ENCODE measurements around the gene WDR70.

GRCh38 chr5:37519807-37520206 lies 140.7 kb downstream of the WDR70 start:
- TF ChIP-seq EZH2 (IDR thresholded peaks at IDR 0.05; ENCODE audit: low read depth, low read length, severe bottlenecking) (no peak), EP300 (IDR thresholded peaks at IDR 0.05; ENCODE audit: borderline replicate concordance in 1 of 2, low read depth in 2 of 2, low read length in 2 of 2) (no peak), TAF1 (IDR thresholded peaks at IDR 0.05; ENCODE audit: low read depth, low read length) (no peak), SIX5 (IDR thresholded peaks at IDR 0.05; ENCODE audit: low read depth, low read length) (no peak), CTCF (IDR thresholded peaks at IDR 0.05; ENCODE audit: control extremely low read depth in 1 of 3, insufficient read depth in 1 of 3, low read depth in 1 of 3, low read length in 3 of 3) (no peak), YY1 (IDR thresholded peaks at IDR 0.05; ENCODE audit: low read depth, low read length) (no peak), TEAD4 (IDR thresholded peaks at IDR 0.05; ENCODE audit: low read depth, low read length) (no peak), CHD2 (IDR thresholded peaks at IDR 0.05; ENCODE audit: low read length) (no peak), CREB1 (IDR thresholded peaks at IDR 0.05) (no peak), POLR2A (IDR thresholded peaks at IDR 0.05; ENCODE audit: control extremely low read depth in 1 of 2, low read depth in 2 of 2, low read length in 2 of 2) (no peak)
- TF ChIP-seq, protein P1, sequence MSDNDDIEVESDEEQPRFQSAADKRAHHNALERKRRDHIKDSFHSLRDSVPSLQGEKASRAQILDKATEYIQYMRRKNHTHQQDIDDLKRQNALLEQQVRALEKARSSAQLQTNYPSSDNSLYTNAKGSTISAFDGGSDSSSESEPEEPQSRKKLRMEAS (IDR thresholded peaks at IDR 0.05), result no peak
